ENCODE results near the gene POLR3GL. TPM values are rescaled to one million over a fixed set of nuclear protein-coding genes. Genes with fewer than 3 reads are reported as not detected.

POLR3GL gene, protein sequence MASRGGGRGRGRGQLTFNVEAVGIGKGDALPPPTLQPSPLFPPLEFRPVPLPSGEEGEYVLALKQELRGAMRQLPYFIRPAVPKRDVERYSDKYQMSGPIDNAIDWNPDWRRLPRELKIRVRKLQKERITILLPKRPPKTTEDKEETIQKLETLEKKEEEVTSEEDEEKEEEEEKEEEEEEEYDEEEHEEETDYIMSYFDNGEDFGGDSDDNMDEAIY
- 0.82 and 3.1 TPM in 2 replicates for total RNA-seq (2014; rRNA removed; shearing (Covaris generic))
- 9.5 and 9.8 TPM in 2 replicates for polyA plus RNA-seq (2016; fragmentation: Nextera tagmentation; extraction: Ambion mirVana)
- long read RNA-seq, partial matches to known transcripts: 8 of 11 reads
- long read RNA-seq, other reads (novel, unspliced or antisense): 2 of 11 reads

- H4K20me1 ChIP-seq (replicated peaks; ENCODE audit: insufficient read depth): no peaks in the 10 kb centered on the region
- DNase-seq (ENCODE audit: low spot score) (peak; percentile 99), ATAC-seq (peak; percentile 77)
- 0 out of 2 replicates have a peak, but pooled peaks cover 4% of the 10 kb centered on the region for H3F3A ChIP-seq (replicated peaks; ENCODE audit: low read depth)
- Mint-ChIP-seq H3K9me3 (peaks cover 7% of the 10 kb centered on the region), H3K4me3 (peak within 1 kb of the TSS; percentile 92), H3K4me1 (peaks cover 19% of the 10 kb centered on the region), H3K27ac (peak within 1 kb of the TSS; percentile 38; the same call in 1 of the 2 replicates), H3K27me3 (ENCODE audit: insufficient read depth, low read depth, poor library complexity) (peaks cover 50% of the 10 kb centered on the region), H3K36me3 (ENCODE audit: low read depth) (peaks cover 3% of the 10 kb centered on the region; the same call in 2 of the 3 replicates)
- peaks cover 23% of the 10 kb centered on the region for H3K4me1 ChIP-seq (ENCODE audit: insufficient read depth)
- H3K79me2 ChIP-seq (replicated peaks; ENCODE audit: insufficient read depth): no peaks in the 10 kb centered on the region
- H3K4me3 ChIP-seq: peak within 1 kb of the TSS; percentile 90
- peak within 1 kb of the TSS; percentile 72 for H2AFZ ChIP-seq
- no peak within 1 kb of the TSS for H3K27ac ChIP-seq (ENCODE audit: low read depth)
- no peaks in the 10 kb centered on the region for H3K36me3 ChIP-seq (ENCODE audit: insufficient read depth)
- H3K27me3 ChIP-seq (ENCODE audit: insufficient read depth): peaks cover 45% of the 10 kb centered on the region
- peak within 1 kb of the TSS; percentile 76 for H3K4me2 ChIP-seq
- no peak for TF ChIP-seq NANOG (IDR thresholded peaks at IDR 0.05; ENCODE audit: borderline replicate concordance)
- peak; percentile 69 for TF ChIP-seq POLR2AphosphoS5 (IDR thresholded peaks at IDR 0.05; ENCODE audit: low read depth)
- no peaks in the 10 kb centered on the region for H3K9me2 ChIP-seq (ENCODE audit: insufficient read depth)
Observed at GRCh38 chr1:145964328-145965118, at the start of gene POLR3GL, which contains the start of gene ANKRD34A. Gene POLR3GL (plus strand): TSS chr1:145964690. CDS start chr1:145974866, 10,176 bp downstream. Gene ANKRD34A (minus strand): TSS chr1:145964575. CDS start chr1:145961759, 2,816 bp downstream.

GRCh38 chr1:145916745-145917144 lies 47.7 kb upstream of the POLR3GL start:
- H3K4me1 Mint-ChIP-seq: peaks cover 12% of the 10 kb centered on the region; the same call in 2 of the 3 replicates
- Histone ChIP-seq H3K9me2 (ENCODE audit: insufficient read depth) (no peaks in the 10 kb centered on the region), H3K4me2 (no peak overlapping the region), H3K4me1 (ENCODE audit: insufficient read depth) (peaks cover 6% of the 10 kb centered on the region; the same call in 1 of the 2 replicates), H4K20me1 (replicated peaks; ENCODE audit: insufficient read depth) (no peaks in the 10 kb centered on the region; the same call in 1 of the 2 replicates), H3K27ac (ENCODE audit: low read depth) (no peak overlapping the region), H2AFZ (no peak overlapping the region), H3K4me3 (no peak overlapping the region), H3K79me2 (replicated peaks; ENCODE audit: insufficient read depth) (no peaks in the 10 kb centered on the region), H3F3A (replicated peaks; ENCODE audit: low read depth) (no peaks in the 10 kb centered on the region; the same call in 1 of the 2 replicates), H3K27me3 (ENCODE audit: insufficient read depth) (peaks cover 8% of the 10 kb centered on the region; the same call in 1 of the 2 replicates), H3K36me3 (ENCODE audit: insufficient read depth) (no peaks in the 10 kb centered on the region)
- H3K27me3 Mint-ChIP-seq (ENCODE audit: insufficient read depth, low read depth, poor library complexity): peaks cover 20% of the 10 kb centered on the region
- no peak overlapping the region for H3K27ac Mint-ChIP-seq
- no peak for TF ChIP-seq JUNB (IDR thresholded peaks at IDR 0.05; ENCODE audit: unreplicated experiment)
- no peak for TF ChIP-seq ZNF331 (CRISPR knock-in tag; IDR thresholded peaks at IDR 0.05; ENCODE audit: low read depth)
- TF ChIP-seq, protein P1, sequence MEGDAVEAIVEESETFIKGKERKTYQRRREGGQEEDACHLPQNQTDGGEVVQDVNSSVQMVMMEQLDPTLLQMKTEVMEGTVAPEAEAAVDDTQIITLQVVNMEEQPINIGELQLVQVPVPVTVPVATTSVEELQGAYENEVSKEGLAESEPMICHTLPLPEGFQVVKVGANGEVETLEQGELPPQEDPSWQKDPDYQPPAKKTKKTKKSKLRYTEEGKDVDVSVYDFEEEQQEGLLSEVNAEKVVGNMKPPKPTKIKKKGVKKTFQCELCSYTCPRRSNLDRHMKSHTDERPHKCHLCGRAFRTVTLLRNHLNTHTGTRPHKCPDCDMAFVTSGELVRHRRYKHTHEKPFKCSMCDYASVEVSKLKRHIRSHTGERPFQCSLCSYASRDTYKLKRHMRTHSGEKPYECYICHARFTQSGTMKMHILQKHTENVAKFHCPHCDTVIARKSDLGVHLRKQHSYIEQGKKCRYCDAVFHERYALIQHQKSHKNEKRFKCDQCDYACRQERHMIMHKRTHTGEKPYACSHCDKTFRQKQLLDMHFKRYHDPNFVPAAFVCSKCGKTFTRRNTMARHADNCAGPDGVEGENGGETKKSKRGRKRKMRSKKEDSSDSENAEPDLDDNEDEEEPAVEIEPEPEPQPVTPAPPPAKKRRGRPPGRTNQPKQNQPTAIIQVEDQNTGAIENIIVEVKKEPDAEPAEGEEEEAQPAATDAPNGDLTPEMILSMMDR (conservative IDR thresholded peaks at IDR 0.05; ENCODE audit: low read depth in 2 of 2): no peak
- no peak for TF ChIP-seq STAT1 (IDR thresholded peaks at IDR 0.05; ENCODE audit: unreplicated experiment)
- ATAC-seq (no peak), DNase-seq (ENCODE audit: low spot score) (no peak)
- H3K9me3 Mint-ChIP-seq: no peaks in the 10 kb centered on the region
- H3K36me3 Mint-ChIP-seq (ENCODE audit: low read depth): peaks cover 3% of the 10 kb centered on the region; the same call in 2 of the 3 replicates
- peak overlapping the region; percentile 32; the same call in 2 of the 3 replicates for H3K4me3 Mint-ChIP-seq
